Esophagus squamous epithelium (tissue), 4 donors: ENCODE data around the gene EVI5.

Source experiments
- CTCF ChIP-seq, 6 experiments: fragments of 450-650 bp in 4 of 6; fragments of 200-600 bp in 2 of 6; sonication (generic) in 2 of 6; IDR thresholded peaks; one replicate each; pipeline ENCODE4 v1.5.1; 2016 to 2019; ENCODE audit warnings: antibody characterized with exemption in 6 of 6, mild to moderate bottlenecking in 4 of 6, moderate library complexity in 4 of 6
- POLR2A ChIP-seq, 4 donors: fragments of 450-650 bp; IDR thresholded peaks; one replicate each; pipeline ENCODE4 v1.6.1; 2017; ENCODE audit warnings: antibody characterized with exemption in 4 of 4, mild to moderate bottlenecking in 4 of 4, moderate library complexity in 3 of 4

- no peak for TF ChIP-seq CTCF (IDR thresholded peaks at IDR 0.05)
- no peak for TF ChIP-seq POLR2A (IDR thresholded peaks at IDR 0.05)
Observed at GRCh38 chr1:92822879-92823278, 38.0 kb upstream of the EVI5 start.
